ENCODE data around the gene SMARCD3.

Gene SMARCD3

GRCh38 chr7:151235091-151235787 is 13.3 kb downstream of the SMARCD3 start:
- DNase-seq (ENCODE audit: extremely low spot score) = no peak
- CTCF ChIA-PET = interaction anchor here (0.8 to 4.8 kb wide), 3 partner anchors 9 to 12 kb away, joined by 3 to 31 read pairs (median 3); no protein-coding TSS in a partner anchor
- POLR2A ChIA-PET = interaction anchor here (0.5 to 2.6 kb wide), 3 partner anchors 8 to 204 kb away, joined by 3 to 36 read pairs (median 5); partner anchors contain the start of gene ABCF2

DNA sequence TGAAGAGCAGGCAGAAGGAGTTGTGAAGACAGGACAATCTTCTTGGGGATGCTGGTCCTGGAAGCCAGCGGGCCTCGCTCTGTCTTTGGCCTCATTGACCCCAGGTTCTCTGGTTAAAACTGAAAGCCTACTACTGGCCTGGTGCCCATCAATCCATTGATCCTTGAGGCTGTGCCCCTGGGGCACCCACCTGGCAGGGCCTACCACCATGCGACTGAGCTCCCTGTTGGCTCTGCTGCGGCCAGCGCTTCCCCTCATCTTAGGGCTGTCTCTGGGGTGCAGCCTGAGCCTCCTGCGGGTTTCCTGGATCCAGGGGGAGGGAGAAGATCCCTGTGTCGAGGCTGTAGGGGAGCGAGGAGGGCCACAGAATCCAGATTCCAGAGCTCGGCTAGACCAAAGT is 14.7 kb downstream of the SMARCD3 start:
- no peak for TF ChIP-seq BHLHE40 (IDR thresholded peaks at IDR 0.05; ENCODE audit: borderline replicate concordance)
- TF ChIP-seq FOXA1 (IDR thresholded peaks at IDR 0.05) = no peak
- no peak for TF ChIP-seq NFRKB (IDR thresholded peaks at IDR 0.05)
- no peak for TF ChIP-seq ZNF384 (IDR thresholded peaks at IDR 0.05)
- no peak for TF ChIP-seq SP1 (IDR thresholded peaks at IDR 0.05)
- no peak for TF ChIP-seq L3MBTL2 (conservative IDR thresholded peaks at IDR 0.05)
- TF ChIP-seq TARDBP (IDR thresholded peaks at IDR 0.05) = no peak
- CTCF ChIA-PET = interaction anchor here (0.6 to 4.8 kb wide), 3 partner anchors 9 to 110 kb away, joined by 3 to 31 read pairs (median 4); no protein-coding TSS in a partner anchor
- DNase-seq (ENCODE audit: extremely low spot score) = no peak
- POLR2A ChIA-PET = interaction anchor here (2.1 to 2.3 kb wide), 2 partner anchors 15 to 18 kb away, joined by 7 to 10 read pairs; no protein-coding TSS in a partner anchor

More at GRCh38 chr7:151235091-151235787, 13.3 kb downstream of the SMARCD3 start:
- TF ChIP-seq CTBP1 (IDR thresholded peaks at IDR 0.05; ENCODE audit: borderline replicate concordance) (no peak), FOXA1 (IDR thresholded peaks at IDR 0.05) (no peak), NFRKB (IDR thresholded peaks at IDR 0.05) (no peak), FOXM1 (IDR thresholded peaks at IDR 0.05; ENCODE audit: borderline replicate concordance) (no peak), HDGF (IDR thresholded peaks at IDR 0.05; ENCODE audit: borderline replicate concordance) (no peak), SP1 (IDR thresholded peaks at IDR 0.05) (no peak), ZNF384 (IDR thresholded peaks at IDR 0.05) (no peak), SUZ12 (IDR thresholded peaks at IDR 0.05) (no peak)

- POLR2A ChIA-PET = interaction anchor here (0.6 to 2.3 kb wide), 16 partner anchors 8 to 152 kb away, joined by 3 to 17 read pairs (median 5); partner anchors contain the start of genes AGAP3, FASTK and SMARCD3
- peak; percentile 64 for DNase-seq (ENCODE audit: extremely low spot score)
- CTCF ChIA-PET = interaction anchor here (0.6 to 4.8 kb wide), 4 partner anchors 10 to 124 kb away, joined by 3 to 31 read pairs (median 4); no protein-coding TSS in a partner anchor
- TF ChIP-seq L3MBTL2 (conservative IDR thresholded peaks at IDR 0.05) (no peak), ARNT (IDR thresholded peaks at IDR 0.05) (no peak), ELF4 (IDR thresholded peaks at IDR 0.05) (no peak), NFRKB (IDR thresholded peaks at IDR 0.05) (no peak), LEF1 (IDR thresholded peaks at IDR 0.05; ENCODE audit: borderline replicate concordance) (no peak), FOXA1 (IDR thresholded peaks at IDR 0.05) (no peak), FOXK2 (IDR thresholded peaks at IDR 0.05) (no peak), HDGF (IDR thresholded peaks at IDR 0.05; ENCODE audit: borderline replicate concordance) (no peak), SP1 (IDR thresholded peaks at IDR 0.05) (no peak), SUZ12 (IDR thresholded peaks at IDR 0.05) (no peak), BHLHE40 (IDR thresholded peaks at IDR 0.05; ENCODE audit: borderline replicate concordance) (no peak), TARDBP (IDR thresholded peaks at IDR 0.05) (no peak), ZNF384 (IDR thresholded peaks at IDR 0.05) (no peak)
- TF ChIP-seq, protein P1, sequence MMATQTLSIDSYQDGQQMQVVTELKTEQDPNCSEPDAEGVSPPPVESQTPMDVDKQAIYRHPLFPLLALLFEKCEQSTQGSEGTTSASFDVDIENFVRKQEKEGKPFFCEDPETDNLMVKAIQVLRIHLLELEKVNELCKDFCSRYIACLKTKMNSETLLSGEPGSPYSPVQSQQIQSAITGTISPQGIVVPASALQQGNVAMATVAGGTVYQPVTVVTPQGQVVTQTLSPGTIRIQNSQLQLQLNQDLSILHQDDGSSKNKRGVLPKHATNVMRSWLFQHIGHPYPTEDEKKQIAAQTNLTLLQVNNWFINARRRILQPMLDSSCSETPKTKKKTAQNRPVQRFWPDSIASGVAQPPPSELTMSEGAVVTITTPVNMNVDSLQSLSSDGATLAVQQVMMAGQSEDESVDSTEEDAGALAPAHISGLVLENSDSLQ (IDR thresholded peaks at IDR 0.05) = no peak
These were observed 15.4 kb downstream of the SMARCD3 start for GRCh38 chr7:151232917-151233701.

DNA sequence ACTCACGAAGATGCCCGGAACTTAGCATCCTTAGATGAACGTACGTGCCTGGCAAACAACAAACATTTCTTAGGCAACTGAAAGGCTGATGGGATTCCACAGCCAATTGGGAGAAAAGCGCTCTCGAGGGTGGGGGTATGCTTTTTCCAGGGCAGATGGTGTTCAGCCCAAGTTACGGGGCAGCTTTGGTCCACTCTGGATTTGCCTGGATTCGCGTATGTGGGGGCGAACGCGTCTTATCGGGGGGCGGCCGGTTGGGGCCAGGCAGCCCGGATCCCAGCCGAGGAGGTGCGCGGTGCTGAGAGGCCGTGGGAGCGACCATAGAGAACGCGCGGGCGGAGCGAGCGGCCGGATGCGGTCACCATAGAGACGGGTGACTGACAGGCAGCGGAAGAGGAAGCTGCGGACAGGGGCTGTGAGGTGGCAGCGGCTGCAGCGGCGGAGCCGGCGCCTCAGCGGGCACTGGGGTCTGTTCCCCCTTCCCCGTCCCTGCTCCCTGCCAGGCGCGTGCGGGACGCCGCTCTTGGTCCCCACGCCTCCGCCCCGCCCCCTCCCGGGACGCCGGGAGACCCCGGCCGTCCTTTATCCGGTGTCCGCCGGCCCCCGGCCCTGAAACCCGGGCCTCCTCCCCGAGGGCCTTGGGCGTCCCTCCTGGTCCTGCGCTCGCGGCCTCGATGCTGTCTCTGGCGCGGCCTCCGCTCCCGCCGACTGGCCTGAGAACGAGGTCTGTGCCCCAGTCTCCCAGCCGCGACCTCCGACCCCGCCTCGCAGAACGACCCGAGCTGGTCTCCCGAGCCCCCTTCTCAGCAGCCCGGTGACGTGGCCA is 16.2 kb downstream of the SMARCD3 start, which contains the start of gene CHPF2:
CHPF2 (plus strand) TSS at position 393 of the 826 bp plus-strand sequence. CDS start 1,529 bp downstream, outside the sequence.
- peak; percentile 97 for DNase-seq (ENCODE audit: extremely low spot score)
- ChIA-PET POLR2A (interaction anchor here (0.6 to 2.3 kb wide), 16 partner anchors 9 to 151 kb away, joined by 3 to 17 read pairs (median 5); partner anchors contain the start of genes AGAP3, FASTK and SMARCD3), CTCF (interaction anchor here (0.6 to 4.8 kb wide), 2 partner anchors 12 to 123 kb away, joined by 4 to 31 read pairs; no protein-coding TSS in a partner anchor)
- TF ChIP-seq CTBP1 (IDR thresholded peaks at IDR 0.05; ENCODE audit: borderline replicate concordance) (no peak), FOXK2 (IDR thresholded peaks at IDR 0.05) (no peak), LEF1 (IDR thresholded peaks at IDR 0.05; ENCODE audit: borderline replicate concordance) (no peak), L3MBTL2 (conservative IDR thresholded peaks at IDR 0.05) (no peak; the same call in 1 of the 2 replicates)
- TF ChIP-seq, protein P1 (IDR thresholded peaks at IDR 0.05) = peak; percentile 99

DNA sequence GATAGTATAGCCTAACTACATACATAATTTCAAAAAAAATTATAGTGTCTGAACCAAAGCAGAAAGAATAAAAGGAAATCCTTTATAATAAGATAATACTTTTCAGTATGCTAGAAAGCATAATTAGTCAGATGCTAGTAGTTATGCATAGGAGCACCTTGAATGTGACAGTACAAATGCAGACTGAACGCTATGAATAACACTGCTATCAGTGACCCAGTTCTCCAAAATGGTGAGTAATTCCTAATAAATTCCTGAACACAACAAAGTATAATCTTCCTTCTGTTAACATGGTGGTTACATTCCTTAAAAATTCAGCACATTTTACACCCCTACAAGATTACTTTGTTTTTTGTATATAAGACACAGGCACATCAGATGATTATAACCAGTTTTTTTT is 17.4 kb downstream of the SMARCD3 start:
- TF ChIP-seq FOXM1 (IDR thresholded peaks at IDR 0.05; ENCODE audit: borderline replicate concordance) (no peak), L3MBTL2 (conservative IDR thresholded peaks at IDR 0.05) (no peak), ARNT (IDR thresholded peaks at IDR 0.05) (no peak), HDGF (IDR thresholded peaks at IDR 0.05; ENCODE audit: borderline replicate concordance) (no peak), TARDBP (IDR thresholded peaks at IDR 0.05) (no peak), FOXA1 (IDR thresholded peaks at IDR 0.05) (no peak), ELF4 (IDR thresholded peaks at IDR 0.05) (no peak), SP1 (IDR thresholded peaks at IDR 0.05) (no peak), ZNF384 (IDR thresholded peaks at IDR 0.05) (no peak), SUZ12 (IDR thresholded peaks at IDR 0.05) (no peak), FOXK2 (IDR thresholded peaks at IDR 0.05) (no peak), LEF1 (IDR thresholded peaks at IDR 0.05; ENCODE audit: borderline replicate concordance) (no peak), NFRKB (IDR thresholded peaks at IDR 0.05) (no peak), CTBP1 (IDR thresholded peaks at IDR 0.05; ENCODE audit: borderline replicate concordance) (no peak)
- TF ChIP-seq, protein P1 (IDR thresholded peaks at IDR 0.05) = no peak
- POLR2A ChIA-PET = no interaction called here
- DNase-seq (ENCODE audit: extremely low spot score) = no peak
- CTCF ChIA-PET = no interaction called here

Measured in HEK293T (cell line).